ENCODE results near the gene VAMP2.
A peak's percentile ranks its signal among the peaks of the same experiment; 100 is the strongest.

The VAMP2 gene

GRCh38 chr17:8151120-8151640 lies 11.6 kb downstream of the VAMP2 start:
- DNase-seq (ENCODE audit: low read depth) = peak; percentile 91
- peak overlapping the region; percentile 97 for H3K4me3 ChIP-seq (ENCODE audit: control insufficient read depth, low read depth, low read length)
- TF ChIP-seq CTCF (conservative IDR thresholded peaks at IDR 0.05; ENCODE audit: control insufficient read depth, insufficient read depth, low read depth, low read length) = no peak

- DNase-seq (ENCODE audit: low read depth) = no peak
- peak overlapping the region; percentile 97 for H3K4me3 ChIP-seq (ENCODE audit: control insufficient read depth, low read depth, low read length)
- TF ChIP-seq CTCF (conservative IDR thresholded peaks at IDR 0.05; ENCODE audit: control insufficient read depth, insufficient read depth, low read depth, low read length) = no peak
Measured at GRCh38 chr17:8150194-8151119, 12.3 kb downstream of the VAMP2 start.

GRCh38 chr17:8149419-8150193 lies 13.1 kb downstream of the VAMP2 start:
- no peak overlapping the region for H3K4me3 ChIP-seq (ENCODE audit: control insufficient read depth, low read depth, low read length)
- DNase-seq (ENCODE audit: low read depth) = no peak
- TF ChIP-seq CTCF (conservative IDR thresholded peaks at IDR 0.05; ENCODE audit: control insufficient read depth, insufficient read depth, low read depth, low read length) = no peak

GRCh38 chr17:8148560-8148959 lies 14.2 kb downstream of the VAMP2 start:
- DNase-seq (ENCODE audit: low read depth) = no peak
- TF ChIP-seq CTCF (conservative IDR thresholded peaks at IDR 0.05; ENCODE audit: control insufficient read depth, insufficient read depth, low read depth, low read length) = no peak
- no peak overlapping the region for H3K4me3 ChIP-seq (ENCODE audit: control insufficient read depth, low read depth, low read length)

- no peak for TF ChIP-seq CTCF (conservative IDR thresholded peaks at IDR 0.05; ENCODE audit: control insufficient read depth, insufficient read depth, low read depth, low read length)
- no peak overlapping the region for H3K4me3 ChIP-seq (ENCODE audit: control insufficient read depth, low read depth, low read length)
- no peak for DNase-seq (ENCODE audit: low read depth)
Measured at GRCh38 chr17:8147805-8148404, 14.8 kb downstream of the VAMP2 start.

- TF ChIP-seq CTCF (conservative IDR thresholded peaks at IDR 0.05; ENCODE audit: control insufficient read depth, insufficient read depth, low read depth, low read length) = no peak
- DNase-seq (ENCODE audit: low read depth) = no peak
- H3K4me3 ChIP-seq (ENCODE audit: control insufficient read depth, low read depth, low read length) = no peak overlapping the region
Measured at GRCh38 chr17:8147141-8147804, 15.5 kb downstream of the VAMP2 start.

All from fibroblast of mammary gland (primary cell).